Measurements from ENCODE around the gene TRMT112.

DNA sequence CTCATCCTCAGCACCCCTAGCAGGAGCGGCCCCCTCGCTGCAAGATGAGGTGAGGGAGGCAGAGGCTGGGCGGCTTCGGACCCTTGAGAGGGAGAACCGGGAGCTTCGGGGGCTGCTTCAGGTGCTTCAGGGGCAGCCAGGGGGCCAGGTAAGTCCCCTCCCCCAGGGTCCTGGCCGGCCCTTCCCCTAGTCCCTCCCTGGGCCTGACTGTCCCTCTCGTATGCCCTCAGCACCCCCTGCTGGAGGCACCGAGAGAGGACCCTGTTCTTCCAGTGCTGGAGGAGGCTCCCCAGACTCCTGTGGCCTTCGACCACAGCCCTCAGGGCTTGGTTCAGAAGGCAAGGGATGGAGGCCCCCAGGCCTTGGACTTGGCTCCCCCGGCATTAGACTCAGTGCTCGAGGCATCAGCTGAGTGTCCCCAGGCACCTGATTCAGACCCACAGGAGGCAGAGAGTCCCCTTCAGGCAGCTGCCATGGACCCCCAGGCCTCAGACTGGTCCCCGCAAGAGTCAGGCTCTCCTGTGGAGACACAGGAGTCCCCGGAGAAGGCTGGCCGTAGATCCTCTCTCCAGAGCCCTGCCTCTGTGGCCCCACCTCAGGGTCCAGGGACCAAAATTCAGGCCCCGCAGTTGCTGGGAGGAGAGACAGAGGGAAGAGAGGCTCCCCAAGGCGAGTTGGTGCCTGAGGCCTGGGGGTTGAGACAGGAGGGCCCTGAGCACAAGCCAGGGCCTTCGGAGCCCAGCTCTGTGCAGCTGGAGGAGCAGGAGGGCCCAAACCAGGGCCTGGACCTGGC is 26.6 kb upstream of the TRMT112 start:
- TF ChIP-seq POLR2A (IDR thresholded peaks at IDR 0.05): no peak
- TF ChIP-seq, protein P1, sequence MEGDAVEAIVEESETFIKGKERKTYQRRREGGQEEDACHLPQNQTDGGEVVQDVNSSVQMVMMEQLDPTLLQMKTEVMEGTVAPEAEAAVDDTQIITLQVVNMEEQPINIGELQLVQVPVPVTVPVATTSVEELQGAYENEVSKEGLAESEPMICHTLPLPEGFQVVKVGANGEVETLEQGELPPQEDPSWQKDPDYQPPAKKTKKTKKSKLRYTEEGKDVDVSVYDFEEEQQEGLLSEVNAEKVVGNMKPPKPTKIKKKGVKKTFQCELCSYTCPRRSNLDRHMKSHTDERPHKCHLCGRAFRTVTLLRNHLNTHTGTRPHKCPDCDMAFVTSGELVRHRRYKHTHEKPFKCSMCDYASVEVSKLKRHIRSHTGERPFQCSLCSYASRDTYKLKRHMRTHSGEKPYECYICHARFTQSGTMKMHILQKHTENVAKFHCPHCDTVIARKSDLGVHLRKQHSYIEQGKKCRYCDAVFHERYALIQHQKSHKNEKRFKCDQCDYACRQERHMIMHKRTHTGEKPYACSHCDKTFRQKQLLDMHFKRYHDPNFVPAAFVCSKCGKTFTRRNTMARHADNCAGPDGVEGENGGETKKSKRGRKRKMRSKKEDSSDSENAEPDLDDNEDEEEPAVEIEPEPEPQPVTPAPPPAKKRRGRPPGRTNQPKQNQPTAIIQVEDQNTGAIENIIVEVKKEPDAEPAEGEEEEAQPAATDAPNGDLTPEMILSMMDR (IDR thresholded peaks at IDR 0.05): no peak
- no peak for TF ChIP-seq POLR2AphosphoS5 (IDR thresholded peaks at IDR 0.05)

All from stomach (tissue), 4 donors.